SK-N-SH (cell line): Measurements from ENCODE around the gene PEF1.

Experiments
- CTCF ChIP-seq: fragments of 200-600 bp; sonication (generic); IDR thresholded peaks from 2 replicates; pipeline ENCODE4 v1.6.1; 2017; ENCODE audit warnings: antibody characterized with exemption, mild to moderate bottlenecking, moderate library complexity
- FOSL2 ChIP-seq: IDR thresholded peaks from 2 replicates; pipeline ENCODE4 v1.4.0; 2012; ENCODE audit warnings: low read depth, mild to moderate bottlenecking, moderate library complexity, borderline replicate concordance
- FOXM1 ChIP-seq: IDR thresholded peaks from 2 replicates; pipeline ENCODE4 v1.4.0; 2012; ENCODE audit warnings: low read depth, mild to moderate bottlenecking
- JUND ChIP-seq: IDR thresholded peaks from 2 replicates; pipeline ENCODE4 v1.4.0; 2012
- MXI1 ChIP-seq: IDR thresholded peaks from 2 replicates; pipeline ENCODE4 v1.6.1; 2012; ENCODE audit warnings: mild to moderate bottlenecking, low read depth, low read length, improper control_type of control experiment
- NFIC ChIP-seq: IDR thresholded peaks from 2 replicates; pipeline ENCODE4 v1.4.0; 2012; ENCODE audit warnings: borderline replicate concordance
- NRF1 ChIP-seq: IDR thresholded peaks from 2 replicates; pipeline ENCODE4 v1.6.1; 2012; ENCODE audit warnings: low read depth, mild to moderate bottlenecking, low read length
- RAD21 ChIP-seq: IDR thresholded peaks from 2 replicates; pipeline ENCODE4 v1.6.1; 2012; ENCODE audit warnings: mild to moderate bottlenecking, low read length
- RCOR1 ChIP-seq: fragments of 150-350 bp; IDR thresholded peaks from 2 replicates; pipeline ENCODE4 v1.6.1; 2017; ENCODE audit warnings: antibody characterized with exemption, low read length
- RFX5 ChIP-seq: IDR thresholded peaks from 2 replicates; pipeline ENCODE4 v1.6.1; 2012; ENCODE audit warnings: mild to moderate bottlenecking, improper control_type of control experiment, low read length
- RXRA ChIP-seq: IDR thresholded peaks from 2 replicates; pipeline ENCODE4 v1.4.0; 2012; ENCODE audit warnings: low read depth, mild to moderate bottlenecking, borderline replicate concordance
- TAF1 ChIP-seq: IDR thresholded peaks from 2 replicates; pipeline ENCODE4 v1.6.1; 2012; ENCODE audit warnings: low read depth, mild to moderate bottlenecking, low read length, moderate library complexity, borderline replicate concordance
- ZBTB33 ChIP-seq: IDR thresholded peaks from 2 replicates; pipeline ENCODE4 v1.4.0; 2012; ENCODE audit warnings: low read depth, borderline replicate concordance

GRCh38 chr1:31669433-31669785 is 24.7 kb upstream of the PEF1 start:
- TF ChIP-seq JUND, result no peak
- TF ChIP-seq NFIC, result no peak
- no peak for TF ChIP-seq FOSL2
- no peak for TF ChIP-seq CTCF
- peak; percentile 43; the same call in 1 of the 2 replicates for TF ChIP-seq RCOR1
- no peak for TF ChIP-seq FOXM1
- no peak for TF ChIP-seq RFX5
- no peak for TF ChIP-seq RXRA
- no peak for TF ChIP-seq RAD21
- no peak for TF ChIP-seq NRF1
- no peak for TF ChIP-seq TAF1
- no peak for TF ChIP-seq ZBTB33
- TF ChIP-seq MXI1, result no peak
